DMS 273 treated with DMSO at 0.1 percent for 48 hours (cell line): ENCODE data around the gene ZBP1.

Source experiments
- DNase-seq: peaks from one replicate; lab custom pipeline; 2025; lab: John Stamatoyannopoulos, UW

Gene ZBP1

DNA sequence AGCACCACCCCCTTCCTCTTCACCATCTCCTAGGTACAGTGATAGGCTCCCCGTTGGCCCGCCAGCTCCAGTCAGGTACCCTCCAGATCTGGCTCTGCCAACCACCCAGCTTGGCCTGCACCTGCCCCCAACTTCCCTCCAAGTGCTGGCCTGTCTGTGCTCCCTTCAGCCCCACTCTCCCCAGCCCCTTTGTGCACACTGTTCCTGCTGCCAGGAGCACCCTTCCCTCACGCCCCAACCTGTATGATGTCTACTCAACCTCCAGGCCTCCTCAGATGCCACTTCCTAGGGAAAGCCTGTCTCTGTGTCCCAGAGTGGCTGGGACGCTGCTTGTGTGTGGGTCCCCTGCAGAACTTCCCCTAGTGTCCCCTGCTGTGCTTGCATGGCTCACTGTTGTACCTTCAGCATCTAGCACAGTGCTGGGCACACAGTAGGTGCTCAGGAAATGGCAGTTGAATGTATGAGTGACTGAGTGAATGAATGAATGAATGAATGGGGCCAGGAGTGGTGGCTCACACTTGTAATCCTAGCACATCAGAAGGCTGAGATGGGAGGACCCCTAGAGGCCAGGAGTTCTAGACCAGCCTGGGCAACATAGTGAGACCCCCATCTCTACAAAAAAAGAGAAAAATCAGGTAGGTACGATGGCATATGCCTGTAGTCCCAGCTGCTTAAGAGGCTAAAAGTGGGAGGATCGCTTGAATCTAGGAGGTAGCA lies 3.0 kb downstream of the ZBP1 start:
- no peak for DNase-seq

DNA sequence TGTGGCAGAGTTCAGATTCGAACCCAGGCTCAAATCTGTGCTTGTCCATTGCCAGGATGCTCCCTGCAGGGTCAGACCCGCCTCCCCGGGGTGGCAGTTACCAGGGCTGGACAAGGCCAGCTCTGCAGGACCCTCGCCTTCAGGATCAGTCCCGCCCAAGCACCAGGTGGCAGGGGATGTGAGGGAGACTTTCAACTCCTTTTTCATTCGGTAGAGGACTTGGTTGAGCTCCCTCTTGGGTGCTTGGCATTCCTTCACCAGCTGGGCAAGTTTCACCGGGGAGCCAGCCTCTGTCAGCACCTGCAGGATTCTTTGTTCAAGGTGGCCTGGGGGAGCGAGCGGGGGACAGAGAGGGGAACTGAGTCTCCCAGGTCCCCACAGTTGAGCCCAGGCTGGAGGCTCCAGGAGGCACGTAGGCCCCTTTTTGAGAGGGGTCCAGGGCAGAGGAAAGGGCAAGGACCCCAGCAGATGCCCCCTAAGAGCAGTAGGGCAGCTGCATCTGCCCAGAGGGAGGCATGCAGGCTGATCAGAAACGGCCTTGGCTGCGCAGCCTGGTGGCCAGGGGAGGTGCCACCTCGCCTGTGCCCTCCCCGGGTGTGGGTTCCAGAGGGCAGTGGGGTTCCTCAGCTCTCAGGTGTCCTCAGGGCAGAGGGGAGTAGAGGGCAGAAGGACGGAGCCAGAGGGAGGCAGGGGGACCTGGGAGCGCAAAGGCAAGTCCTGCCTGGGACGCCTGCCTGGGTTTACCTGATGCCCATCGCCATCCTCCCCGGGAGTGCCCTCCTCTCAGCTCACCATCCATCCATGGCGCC lies 3.9 kb downstream of the ZBP1 start:
- DNase-seq, result no peak

GRCh38 chr20:57615445-57615811 lies 4.8 kb downstream of the ZBP1 start:
- DNase-seq, result no peak

DNA sequence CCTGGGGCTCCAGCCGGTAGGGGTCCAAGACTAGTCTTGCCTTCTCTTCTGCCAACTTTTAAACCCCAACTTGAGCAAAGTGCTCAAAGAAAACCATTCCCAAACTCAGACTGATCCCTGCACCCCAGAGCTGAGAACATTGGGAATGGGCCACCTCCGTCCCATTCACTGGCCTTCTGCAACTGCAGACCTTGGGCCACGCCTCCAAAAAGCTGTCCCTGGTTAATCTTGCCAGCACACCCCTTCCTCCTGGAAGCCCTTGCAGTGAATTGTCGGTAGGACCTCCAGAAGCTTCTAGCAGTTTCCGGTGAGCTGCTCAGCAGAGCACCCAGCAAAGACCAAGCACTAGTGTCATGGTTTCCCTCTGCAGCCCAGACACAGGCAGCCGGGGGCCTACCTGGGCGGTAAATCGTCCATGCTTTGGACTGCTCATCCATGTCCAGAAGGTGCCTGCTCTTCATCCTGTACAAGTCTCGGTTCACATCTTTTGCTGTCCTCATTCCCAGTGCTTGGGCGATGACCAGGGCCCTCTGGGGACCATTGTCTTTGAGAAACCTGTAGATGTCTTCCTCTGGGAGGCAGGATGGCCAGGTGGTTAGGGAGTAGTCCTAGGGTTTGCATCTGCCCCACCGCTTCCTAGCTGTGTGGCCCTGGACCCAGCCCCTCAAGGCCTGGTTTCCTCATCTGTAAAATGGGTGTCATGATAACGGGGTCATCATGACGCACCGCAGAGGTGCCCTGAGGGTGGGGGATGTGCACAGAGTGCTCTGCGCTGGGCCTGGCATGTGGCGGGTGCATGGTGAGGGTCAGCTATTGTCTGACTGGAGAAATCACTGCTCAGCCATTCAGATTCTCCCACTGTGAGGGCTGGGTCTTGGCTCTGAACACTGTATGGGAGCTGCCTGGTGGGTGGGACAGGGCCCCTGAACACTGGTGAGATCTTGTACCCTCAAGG lies 5.5 kb downstream of the ZBP1 start:
- no peak for DNase-seq

GRCh38 chr20:57613481-57613921 lies 6.7 kb downstream of the ZBP1 start:
- DNase-seq, result no peak

DNA sequence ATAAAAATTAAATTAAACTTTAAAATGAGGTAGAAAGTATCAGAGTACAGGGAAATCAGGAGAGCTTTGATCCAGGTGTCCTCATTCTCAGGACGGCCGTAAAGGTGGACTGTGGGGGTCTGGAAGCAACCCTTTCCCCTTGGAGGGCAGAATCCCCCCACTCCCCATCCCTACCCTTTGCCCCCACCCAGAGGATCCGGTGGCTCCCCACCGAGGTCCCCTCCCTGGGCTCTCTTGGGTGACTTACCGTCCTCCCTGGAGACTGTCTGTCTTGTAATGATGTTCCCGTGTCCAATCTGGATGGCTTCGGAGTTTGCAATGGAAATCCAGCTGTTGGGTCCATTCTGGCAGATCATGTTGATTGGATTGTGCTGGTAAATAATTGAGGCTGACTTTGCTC lies 7.3 kb downstream of the ZBP1 start:
- DNase-seq, result no peak

- DNase-seq, result no peak
Measured at GRCh38 chr20:57612436-57612835, 7.8 kb downstream of the ZBP1 start.

GRCh38 chr20:57611586-57612311 lies 8.5 kb downstream of the ZBP1 start:
- DNase-seq, result no peak

GRCh38 chr20:57610261-57610952 lies 9.8 kb downstream of the ZBP1 start:
- no peak for DNase-seq

GRCh38 chr20:57609842-57610167 lies 10.4 kb downstream of the ZBP1 start:
- DNase-seq, result no peak

GRCh38 chr20:57609086-57609841 lies 11.0 kb downstream of the ZBP1 start:
- no peak for DNase-seq

- no peak for DNase-seq
Measured at GRCh38 chr20:57608516-57608915, 11.7 kb downstream of the ZBP1 start.

DNA sequence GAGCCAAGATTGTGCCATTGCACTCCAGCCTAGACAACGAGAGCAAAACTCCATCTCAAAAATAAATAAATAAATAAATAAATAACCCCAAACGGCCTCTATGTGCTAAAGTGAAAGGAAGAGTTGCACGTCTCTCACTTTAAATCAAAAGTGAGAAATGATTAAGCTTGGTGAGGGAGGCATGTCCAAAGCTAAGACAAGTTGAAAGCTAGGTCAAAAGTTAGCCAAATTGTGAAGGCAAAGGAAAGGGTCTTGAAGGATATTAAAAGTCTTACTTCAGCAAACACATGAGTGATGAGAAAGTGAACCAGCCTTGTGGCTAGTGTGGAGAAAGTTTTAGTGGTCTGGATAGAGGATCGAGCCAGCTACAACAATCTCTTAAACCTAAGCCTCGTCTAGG lies 14.3 kb downstream of the ZBP1 start:
- no peak for DNase-seq

DNA sequence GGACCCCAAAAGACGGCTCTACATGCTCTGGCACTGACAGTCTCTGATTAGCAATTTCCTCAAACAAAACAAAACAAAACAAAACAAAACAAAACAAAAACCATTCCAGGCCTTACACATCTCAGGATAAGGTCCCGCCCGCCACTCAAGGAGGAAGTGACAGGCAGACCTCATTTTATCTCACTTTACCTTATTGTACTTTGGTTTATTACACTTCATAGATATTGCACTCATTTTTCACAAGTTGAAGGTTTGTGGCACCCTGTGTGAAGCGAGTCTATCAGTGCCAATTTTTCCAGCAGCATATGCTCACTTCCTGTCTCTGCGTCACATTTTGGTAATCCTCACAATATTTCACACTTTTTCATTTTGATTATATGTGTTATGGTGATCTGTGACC lies 15.2 kb downstream of the ZBP1 start:
- DNase-seq, result no peak

DNA sequence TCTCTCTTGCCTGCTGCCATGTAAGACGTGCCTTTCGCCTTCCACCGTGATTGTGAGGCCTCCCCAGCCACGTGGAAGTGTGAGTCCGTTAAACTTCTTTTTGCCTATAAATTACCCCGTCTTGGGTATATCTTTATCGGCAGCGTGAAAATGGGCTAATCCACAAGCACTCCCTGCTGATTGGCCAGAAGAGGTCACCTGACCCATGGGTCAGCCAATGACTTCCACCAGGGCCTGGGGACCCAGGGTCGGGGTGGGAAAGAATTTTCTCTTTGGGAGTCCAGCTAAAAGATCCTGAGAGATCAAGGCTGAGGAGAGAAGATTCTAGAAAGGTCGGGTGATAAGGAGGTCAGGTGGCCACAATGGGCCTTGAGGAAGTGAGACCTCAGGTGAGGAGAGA lies 17.1 kb downstream of the ZBP1 start:
- DNase-seq, result no peak

DNA sequence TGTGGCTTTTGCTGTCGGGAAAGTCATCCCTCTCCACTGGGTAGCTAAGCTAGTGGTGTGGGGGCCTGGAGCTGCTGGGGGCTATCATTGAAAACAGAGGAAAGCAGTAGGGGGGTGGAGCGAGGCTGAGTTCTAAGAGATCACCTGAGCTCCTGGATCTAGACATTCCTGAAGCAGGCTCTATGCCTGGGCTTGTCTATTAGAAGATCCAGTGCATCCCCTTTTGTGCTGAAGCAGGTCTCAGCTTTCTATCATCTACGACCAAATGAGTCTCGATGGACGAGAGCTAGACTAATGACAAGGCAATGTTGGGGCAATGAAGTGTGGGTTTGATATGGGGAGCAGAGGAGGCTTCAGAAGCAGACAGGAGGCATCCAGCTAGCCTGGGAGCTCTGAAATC lies 18.5 kb downstream of the ZBP1 start:
- no peak for DNase-seq

DNA sequence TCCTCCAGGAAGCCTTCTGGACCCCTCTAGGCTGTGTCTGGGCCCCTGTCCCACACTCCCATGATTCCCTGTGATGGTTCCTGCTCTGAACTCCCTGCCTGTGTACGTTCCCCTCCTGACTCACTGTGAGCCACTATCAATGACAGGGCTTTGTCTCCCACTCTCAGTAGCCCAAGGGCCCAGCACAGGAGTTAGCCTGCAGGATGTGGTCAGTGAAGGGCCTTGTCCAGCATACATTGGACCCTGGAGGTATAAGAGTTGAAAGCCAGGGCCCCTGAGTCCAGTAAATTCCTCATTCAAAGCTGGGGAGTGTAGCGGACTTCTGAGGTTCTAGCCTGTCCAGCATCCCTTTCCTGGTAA lies 19.0 kb downstream of the ZBP1 start:
- DNase-seq, result no peak

DNA sequence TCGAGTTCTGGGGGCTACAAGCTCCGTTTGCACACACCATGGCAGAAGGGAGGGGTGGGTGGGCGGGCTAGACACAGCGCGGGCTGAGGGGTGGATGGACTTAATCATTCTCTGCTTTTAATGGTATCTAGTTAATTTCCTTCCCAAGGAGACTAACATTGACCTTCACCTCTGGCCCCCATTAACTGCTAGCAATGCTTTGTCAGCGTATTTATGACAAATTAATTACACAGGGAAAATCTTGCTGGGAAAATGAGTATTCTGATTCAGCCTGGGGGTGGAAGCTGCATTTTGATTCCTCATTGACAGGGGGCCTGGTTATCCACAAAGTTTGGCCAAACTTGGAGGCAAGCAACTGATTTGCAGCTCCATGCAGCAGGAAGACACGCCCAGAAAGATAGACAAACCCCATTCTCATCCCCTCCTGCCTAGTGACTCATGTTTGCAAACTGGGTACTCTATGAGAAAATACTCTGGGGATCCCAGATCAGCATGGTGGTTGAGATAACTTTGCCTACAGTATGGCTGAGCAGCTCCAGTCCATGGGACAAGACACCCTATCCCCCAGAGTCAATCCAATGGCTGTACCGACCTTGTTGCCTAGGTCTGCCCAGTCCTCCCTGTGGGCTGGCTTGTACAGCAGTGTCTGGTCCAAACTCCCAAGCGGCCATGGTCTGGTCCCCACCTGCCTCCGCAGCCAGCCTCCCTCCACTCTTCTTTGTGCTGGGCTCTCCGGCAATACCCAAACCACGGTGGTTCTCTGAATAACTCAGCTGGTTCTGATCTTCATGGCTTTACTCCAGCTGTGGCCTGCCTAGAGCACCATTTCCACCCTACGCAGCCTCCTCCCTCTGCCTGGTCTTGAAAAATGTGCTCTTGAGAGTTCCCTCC lies 19.7 kb downstream of the ZBP1 start:
- no peak for DNase-seq

GRCh38 chr20:57598491-57598890 lies 21.7 kb downstream of the ZBP1 start:
- DNase-seq, result no peak

DNA sequence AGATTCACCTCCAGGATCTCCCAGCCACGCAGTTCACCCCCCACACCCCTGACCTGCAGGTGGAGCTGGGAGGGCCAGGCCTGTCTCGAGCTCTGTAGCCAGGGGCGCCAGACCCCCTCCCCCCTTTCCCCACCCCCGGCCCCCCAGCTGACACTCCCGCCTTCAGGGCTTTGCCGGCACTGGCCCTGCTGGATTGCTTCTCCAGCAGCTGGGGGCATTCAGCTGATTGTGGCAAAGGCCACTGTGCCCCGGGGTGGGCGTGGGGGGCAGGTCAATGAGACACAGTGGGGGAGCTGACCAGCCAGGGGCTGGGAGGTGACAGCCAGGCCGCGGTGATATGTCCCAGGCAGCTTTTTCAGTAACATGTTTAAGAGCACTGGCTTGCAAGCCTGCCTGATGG lies 22.2 kb downstream of the ZBP1 start:
- DNase-seq, result no peak
